ENCODE measurements around the gene RUNDC1.

The RUNDC1 gene

GRCh38 chr17:43039646-43040045, 59.3 kb downstream of the RUNDC1 start:
- H3K27me3 ChIP-seq (ENCODE audit: control insufficient read depth, insufficient read depth, low read length) = no peaks in the 10 kb centered on the region
- H3K4me1 ChIP-seq (ENCODE audit: control insufficient read depth, low read depth, low read length) = peaks cover 43% of the 10 kb centered on the region
- no peak overlapping the region for H3K27ac ChIP-seq (ENCODE audit: low read length)
- no peak overlapping the region for H3K9ac ChIP-seq (ENCODE audit: low read length)
- H3K9me3 ChIP-seq (ENCODE audit: control insufficient read depth, low read depth, low read length) = no peaks in the 10 kb centered on the region
- H3K36me3 ChIP-seq (ENCODE audit: control insufficient read depth, low read depth, low read length) = peaks cover 6% of the 10 kb centered on the region
- no peak overlapping the region for H3K4me3 ChIP-seq (ENCODE audit: low read length)

GRCh38 chr17:43040655-43041054, 60.3 kb downstream of the RUNDC1 start:
- Histone ChIP-seq H3K27me3 (ENCODE audit: control insufficient read depth, insufficient read depth, low read length) (no peaks in the 10 kb centered on the region), H3K4me1 (ENCODE audit: control insufficient read depth, low read depth, low read length) (peaks cover 33% of the 10 kb centered on the region), H3K36me3 (ENCODE audit: control insufficient read depth, low read depth, low read length) (peaks cover 11% of the 10 kb centered on the region), H3K4me3 (ENCODE audit: low read length) (no peak overlapping the region), H3K27ac (ENCODE audit: low read length) (no peak overlapping the region), H3K9me3 (ENCODE audit: control insufficient read depth, low read depth, low read length) (no peaks in the 10 kb centered on the region), H3K9ac (ENCODE audit: low read length) (no peak overlapping the region)

- Histone ChIP-seq H3K27ac (ENCODE audit: low read length) (peak overlapping the region; percentile 25), H3K36me3 (ENCODE audit: control insufficient read depth, low read depth, low read length) (peaks cover 11% of the 10 kb centered on the region), H3K9ac (ENCODE audit: low read length) (peak overlapping the region; percentile 17), H3K4me3 (ENCODE audit: low read length) (peak overlapping the region; percentile 14), H3K9me3 (ENCODE audit: control insufficient read depth, low read depth, low read length) (no peaks in the 10 kb centered on the region), H3K4me1 (ENCODE audit: control insufficient read depth, low read depth, low read length) (peaks cover 28% of the 10 kb centered on the region), H3K27me3 (ENCODE audit: control insufficient read depth, insufficient read depth, low read length) (no peaks in the 10 kb centered on the region)
Measured at GRCh38 chr17:43042025-43042628, 61.8 kb downstream of the RUNDC1 start.
